HL-60 (cell line): ENCODE results near the gene TSHZ2.

ENCODE experiments used
- GABPA ChIP-seq: IDR thresholded peaks from 2 replicates; pipeline ENCODE4 v1.6.1; 2012; ENCODE audit warnings: low read depth
- SPI1 ChIP-seq: IDR thresholded peaks from 2 replicates; pipeline ENCODE4 v1.6.1; 2012; ENCODE audit warnings: low read depth, mild to moderate bottlenecking, borderline replicate concordance
- TF ChIP-seq, protein P1 (sequence below): IDR thresholded peaks from 2 replicates; pipeline ENCODE4 v1.6.1; 2012; ENCODE audit warnings: low read depth; ENCODE audit not compliant: insufficient replicate concordance

DNA sequence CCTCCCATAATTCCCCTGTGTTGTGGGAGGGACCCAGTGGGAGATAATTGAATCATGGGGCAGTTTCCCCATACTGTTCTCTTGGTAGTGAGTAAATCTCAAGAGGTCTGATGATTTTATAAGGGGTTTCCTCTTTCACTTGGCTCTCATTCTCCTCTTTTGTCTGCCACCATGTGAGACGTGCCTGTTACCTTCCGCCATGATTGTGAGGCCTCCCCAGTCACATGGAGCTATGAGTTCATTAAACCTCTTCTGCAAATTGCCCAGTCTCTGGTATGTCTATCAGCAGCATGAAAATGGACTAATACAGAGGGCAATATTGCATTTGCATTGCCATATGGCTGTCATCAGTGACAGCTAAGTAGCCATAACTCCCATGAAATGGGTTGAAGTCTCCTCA lies 558.3 kb downstream of the TSHZ2 start:
- TF ChIP-seq SPI1 (no peak), GABPA (no peak)
- TF ChIP-seq, protein P1, sequence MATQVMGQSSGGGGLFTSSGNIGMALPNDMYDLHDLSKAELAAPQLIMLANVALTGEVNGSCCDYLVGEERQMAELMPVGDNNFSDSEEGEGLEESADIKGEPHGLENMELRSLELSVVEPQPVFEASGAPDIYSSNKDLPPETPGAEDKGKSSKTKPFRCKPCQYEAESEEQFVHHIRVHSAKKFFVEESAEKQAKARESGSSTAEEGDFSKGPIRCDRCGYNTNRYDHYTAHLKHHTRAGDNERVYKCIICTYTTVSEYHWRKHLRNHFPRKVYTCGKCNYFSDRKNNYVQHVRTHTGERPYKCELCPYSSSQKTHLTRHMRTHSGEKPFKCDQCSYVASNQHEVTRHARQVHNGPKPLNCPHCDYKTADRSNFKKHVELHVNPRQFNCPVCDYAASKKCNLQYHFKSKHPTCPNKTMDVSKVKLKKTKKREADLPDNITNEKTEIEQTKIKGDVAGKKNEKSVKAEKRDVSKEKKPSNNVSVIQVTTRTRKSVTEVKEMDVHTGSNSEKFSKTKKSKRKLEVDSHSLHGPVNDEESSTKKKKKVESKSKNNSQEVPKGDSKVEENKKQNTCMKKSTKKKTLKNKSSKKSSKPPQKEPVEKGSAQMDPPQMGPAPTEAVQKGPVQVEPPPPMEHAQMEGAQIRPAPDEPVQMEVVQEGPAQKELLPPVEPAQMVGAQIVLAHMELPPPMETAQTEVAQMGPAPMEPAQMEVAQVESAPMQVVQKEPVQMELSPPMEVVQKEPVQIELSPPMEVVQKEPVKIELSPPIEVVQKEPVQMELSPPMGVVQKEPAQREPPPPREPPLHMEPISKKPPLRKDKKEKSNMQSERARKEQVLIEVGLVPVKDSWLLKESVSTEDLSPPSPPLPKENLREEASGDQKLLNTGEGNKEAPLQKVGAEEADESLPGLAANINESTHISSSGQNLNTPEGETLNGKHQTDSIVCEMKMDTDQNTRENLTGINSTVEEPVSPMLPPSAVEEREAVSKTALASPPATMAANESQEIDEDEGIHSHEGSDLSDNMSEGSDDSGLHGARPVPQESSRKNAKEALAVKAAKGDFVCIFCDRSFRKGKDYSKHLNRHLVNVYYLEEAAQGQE, result no peak
